H9 (cell line): Measurements from ENCODE around the gene ZNF724. TPM values are rescaled to one million over a fixed set of nuclear protein-coding genes. Genes with fewer than 3 reads are reported as not detected.
"Not testable (repeated sequence)": the region's sequence is repeated elsewhere in the genome, so short reads cannot be mapped to it uniquely, and the experiment has no call there.

Experiments used
- DNase-seq: peaks from one replicate; pipeline ENCODE4 v3.0.0-alpha.2; 2017
- H2AFZ ChIP-seq: one replicate; pipeline ENCODE4 v1.6.1; 2013; ENCODE audit warnings: mild to moderate bottlenecking, low read length, control low read depth, moderate library complexity
- H2AK5ac ChIP-seq: 2 replicates; pipeline ENCODE4 v1.6.1; 2013; ENCODE audit warnings: low read length, control low read depth, mixed read lengths; ENCODE audit not compliant: insufficient read length
- H2BK120ac ChIP-seq: one replicate; pipeline ENCODE4 v1.6.1; 2013; ENCODE audit warnings: low read depth, mild to moderate bottlenecking, low read length, control low read depth, inconsistent platforms; ENCODE audit not compliant: poor library complexity, severe bottlenecking
- H2BK12ac ChIP-seq: 2 replicates; pipeline ENCODE4 v1.6.1; 2013; ENCODE audit warnings: low read length, control low read depth, mixed read lengths, low read depth; ENCODE audit not compliant: insufficient read length
- H2BK15ac ChIP-seq: 2 replicates; pipeline ENCODE4 v1.6.1; 2013; ENCODE audit warnings: low read depth, low read length, control low read depth
- H2BK20ac ChIP-seq: one replicate; pipeline ENCODE4 v1.6.1; 2013; ENCODE audit warnings: low read depth, mild to moderate bottlenecking, low read length, control low read depth, inconsistent platforms; ENCODE audit not compliant: poor library complexity, severe bottlenecking
- H2BK5ac ChIP-seq: 2 replicates; pipeline ENCODE4 v1.6.1; 2013; ENCODE audit warnings: low read length, control low read depth, mixed read lengths; ENCODE audit not compliant: insufficient read length
- H3K14ac ChIP-seq: 2 replicates; pipeline ENCODE4 v1.6.1; 2013; ENCODE audit warnings: low read length, control low read depth; ENCODE audit not compliant: insufficient read depth
- H3K18ac ChIP-seq: 2 replicates; pipeline ENCODE4 v1.6.1; 2013; ENCODE audit warnings: low read depth, mild to moderate bottlenecking, mixed read lengths, low read length, control low read depth; ENCODE audit not compliant: insufficient read length
- H3K23ac ChIP-seq: 2 replicates; pipeline ENCODE4 v1.6.1; 2013; ENCODE audit warnings: low read length, control low read depth, mixed read lengths, low read depth; ENCODE audit not compliant: insufficient read length
- H3K23me2 ChIP-seq: 2 replicates; pipeline ENCODE4 v1.6.1; 2013; ENCODE audit warnings: low read depth, mild to moderate bottlenecking, mixed read lengths, low read length, control low read depth; ENCODE audit not compliant: insufficient read length, poor library complexity, severe bottlenecking
- H3K27ac ChIP-seq: 2 replicates; pipeline ENCODE4 v1.5.1; 2013; ENCODE audit warnings: low read length, control low read depth, mixed read lengths, low read depth; ENCODE audit not compliant: insufficient read length
- H3K27me3 ChIP-seq: 2 replicates; pipeline ENCODE4 v1.6.1; 2013; ENCODE audit warnings: low read length, control low read depth, inconsistent platforms; ENCODE audit not compliant: insufficient read depth
- H3K4ac ChIP-seq: 2 replicates; pipeline ENCODE4 v1.6.1; 2013; ENCODE audit warnings: low read depth, mild to moderate bottlenecking, control low read depth, inconsistent platforms, low read length, moderate library complexity
- H3K4me1 ChIP-seq: 2 replicates; pipeline ENCODE4 v1.6.1; 2013; ENCODE audit warnings: low read length, control low read depth, inconsistent platforms; ENCODE audit not compliant: insufficient read depth
- H3K4me2 ChIP-seq: 2 replicates; pipeline ENCODE4 v1.6.1; 2013; ENCODE audit warnings: low read length, control low read depth, mixed read lengths; ENCODE audit not compliant: insufficient read length, insufficient read depth
- H3K56ac ChIP-seq: 2 replicates; pipeline ENCODE4 v1.6.1; 2013; ENCODE audit warnings: low read depth, mild to moderate bottlenecking, mixed read lengths, low read length, control low read depth; ENCODE audit not compliant: insufficient read length
- H3K79me1 ChIP-seq: 2 replicates; pipeline ENCODE4 v1.6.1; 2013; ENCODE audit warnings: low read depth, mild to moderate bottlenecking, moderate library complexity, low read length, control low read depth, inconsistent platforms; ENCODE audit not compliant: insufficient read depth, poor library complexity, severe bottlenecking
- H3K79me2 ChIP-seq: 2 replicates; pipeline ENCODE4 v1.6.1; 2013; ENCODE audit warnings: low read length, control low read depth, inconsistent platforms; ENCODE audit not compliant: insufficient read depth
- H3K9ac ChIP-seq: 2 replicates; pipeline ENCODE4 v1.6.1; 2013; ENCODE audit warnings: low read length, control low read depth, mixed read lengths; ENCODE audit not compliant: insufficient read length; ENCODE audit errors: extremely low read depth
- H3K9me3 ChIP-seq: one replicate; pipeline ENCODE4 v1.6.1; 2013; ENCODE audit warnings: low read depth, low read length, inconsistent platforms; ENCODE audit not compliant: control insufficient read depth
- H3T11ph ChIP-seq: one replicate; pipeline ENCODE4 v1.6.1; 2013; ENCODE audit warnings: mild to moderate bottlenecking, low read length, control low read depth, inconsistent platforms
- H4K20me1 ChIP-seq: one replicate; pipeline ENCODE4 v1.6.1; 2013; ENCODE audit not compliant: control insufficient read depth, insufficient read length, insufficient read depth
- H4K5ac ChIP-seq: 2 replicates; pipeline ENCODE4 v1.6.1; 2013; ENCODE audit warnings: low read depth, mild to moderate bottlenecking, mixed read lengths, low read length, control low read depth; ENCODE audit not compliant: insufficient read length
- H4K8ac ChIP-seq: replicated peaks from 2 replicates; pipeline ENCODE4 v1.6.1; 2013; ENCODE audit warnings: low read length, control low read depth, mixed read lengths, low read depth; ENCODE audit not compliant: insufficient read length
- H4K91ac ChIP-seq: 2 replicates; pipeline ENCODE4 v1.6.1; 2013; ENCODE audit warnings: low read depth, mild to moderate bottlenecking, moderate library complexity, mixed read lengths, low read length, control low read depth; ENCODE audit not compliant: insufficient read length
- H3K27ac Mint-ChIP-seq, 3 experiments: 2 replicates in 2 of 3; 3 replicates in 1 of 3; pipeline ENCODE4 v1.8.0; 2020 to 2021; ENCODE audit warnings: mixed read lengths in 3 of 3, mild to moderate bottlenecking in 1 of 3, moderate library complexity in 1 of 3
- H3K27me3 Mint-ChIP-seq: 2 replicates; pipeline ENCODE4 v1.8.0; 2021; ENCODE audit warnings: low read depth, mild to moderate bottlenecking, moderate library complexity, mixed read lengths
- H3K36me3 Mint-ChIP-seq, 3 experiments: 2 replicates in 2 of 3; 3 replicates in 1 of 3; pipeline ENCODE4 v1.8.0; 2020 to 2021; ENCODE audit warnings: low read depth in 3 of 3, mixed read lengths in 3 of 3; ENCODE audit not compliant: insufficient read depth in 1 of 3
- H3K4me1 Mint-ChIP-seq, 2 experiments: 2 replicates each; pipeline ENCODE4 v1.8.0; 2020; ENCODE audit warnings: mixed read lengths in 2 of 2
- H3K4me3 Mint-ChIP-seq, 2 experiments: 2 replicates in 1 of 2; 3 replicates in 1 of 2; pipeline ENCODE4 v1.8.0; 2020 to 2021; ENCODE audit warnings: mild to moderate bottlenecking in 2 of 2, mixed read lengths in 2 of 2, moderate library complexity in 1 of 2
- H3K9me3 Mint-ChIP-seq, 2 experiments: 2 replicates in 1 of 2; 3 replicates in 1 of 2; pipeline ENCODE4 v1.8.0; 2020; ENCODE audit warnings: mild to moderate bottlenecking in 2 of 2, mixed read lengths in 2 of 2, moderate library complexity in 1 of 2
- WGBS: extraction: QIAGEN DNeasy Blood & Tissue Kit; methylation state at CpG from one replicate; pipeline ENCODE4 v1.1.7; 2013; ENCODE audit warnings: missing lambda C conversion rate, low lambda C conversion rate, mixed read lengths; ENCODE audit not compliant: insufficient read length; ENCODE audit errors: extremely low coverage; 5-methylcytosine and 5-hydroxymethylcytosine counted together
- total RNA-seq: library from RNA; stranded (reverse); gene quantifications from 2 replicates; pipeline ENCODE4 v1.2.1, GENCODE V29; 2021
- TF ChIP-seq, protein P1 (sequence below): fragments of 200-600 bp; sonication (generic); conservative IDR thresholded peaks from 3 replicates; pipeline ENCODE4 v1.8.0; 2021; ENCODE audit warnings: antibody characterized with exemption, mild to moderate bottlenecking

Gene ZNF724
- total RNA-seq, 1 experiment from 2014 or later, result 56.7 TPM

DNA sequence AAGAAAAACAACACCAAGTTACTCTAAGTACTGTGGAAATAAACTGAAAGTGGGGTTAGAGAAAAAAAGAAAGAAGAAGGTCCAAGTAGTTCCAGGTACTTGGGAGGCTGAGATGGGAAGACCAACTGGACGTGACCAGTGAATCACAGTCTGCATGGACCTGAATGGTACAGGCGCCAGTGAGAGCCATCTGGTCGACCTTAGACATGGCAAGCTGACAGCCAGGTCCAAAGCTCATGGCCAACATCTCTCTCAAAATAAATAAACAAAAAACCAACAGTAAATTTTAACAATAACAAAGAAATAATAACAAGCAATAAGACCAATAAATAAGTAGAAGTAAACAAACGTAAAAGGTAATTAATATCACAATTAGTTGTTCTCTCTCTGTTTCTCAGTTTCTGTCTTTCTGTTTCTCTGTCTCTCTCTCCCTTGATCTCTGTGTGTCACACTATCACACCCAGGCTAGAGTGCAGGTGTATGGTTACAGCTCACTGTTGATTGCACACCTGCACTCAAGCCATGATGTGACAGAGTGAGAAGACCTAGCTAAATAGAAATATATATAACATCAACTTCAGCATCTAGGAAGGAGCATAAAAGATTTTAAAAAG is 31.6 kb upstream of the ZNF724 start:
- H3K9me3 ChIP-seq, result no peaks in the 10 kb centered on the region

DNA sequence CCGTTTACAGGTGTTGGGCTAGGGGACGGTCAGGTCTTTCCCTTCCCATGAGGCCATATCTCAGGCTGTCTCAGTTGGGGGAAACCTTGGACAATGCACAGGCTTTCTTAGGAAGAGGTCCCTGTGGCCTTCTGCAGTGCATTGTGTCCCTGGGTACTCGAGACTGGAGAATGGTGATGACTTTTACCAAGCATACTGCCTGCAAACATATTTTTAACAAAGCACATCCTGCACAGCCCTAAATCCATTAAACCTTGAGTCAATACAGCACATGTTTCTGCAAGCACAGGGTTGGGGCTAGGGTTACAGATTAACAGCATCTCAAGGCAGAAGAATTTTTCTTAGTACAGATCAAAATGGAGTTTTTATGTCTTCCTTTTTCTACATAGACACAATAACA is 27.9 kb upstream of the ZNF724 start:
- not testable (repeated sequence) for H3K23me2 ChIP-seq, H3K4me1 ChIP-seq, H3K36me3 Mint-ChIP-seq, H2AK5ac ChIP-seq, H2BK15ac ChIP-seq, H2BK20ac ChIP-seq, H3K27me3 Mint-ChIP-seq, H2BK120ac ChIP-seq, H3K4me1 Mint-ChIP-seq, H3K9me3 ChIP-seq, H2BK12ac ChIP-seq, H3K27ac Mint-ChIP-seq, H3K23ac ChIP-seq, H3K79me1 ChIP-seq, H3K56ac ChIP-seq, H3T11ph ChIP-seq, H3K4me3 Mint-ChIP-seq, H3K79me2 ChIP-seq, H3K4ac ChIP-seq, H3K18ac ChIP-seq, H3K4me2 ChIP-seq, H4K8ac ChIP-seq, H3K14ac ChIP-seq, H3K27ac ChIP-seq, H4K91ac ChIP-seq, H2AFZ ChIP-seq, H3K9ac ChIP-seq, H2BK5ac ChIP-seq, H4K20me1 ChIP-seq, H4K5ac ChIP-seq, DNase-seq, H3K27me3 ChIP-seq
- peaks cover 0 to 20% of the 10 kb centered on the region in 2 experiments; a peak in 4 of 5 replicates for H3K9me3 Mint-ChIP-seq
- no CpG with 5 or more reads among the region's 3 CpGs for WGBS

More for the DNA sequence above, 31.6 kb upstream of the ZNF724 start:
- no peaks in the 10 kb centered on the region for H3K79me2 ChIP-seq
- H2BK120ac ChIP-seq, result no peak overlapping the region
- H2BK5ac ChIP-seq, result no peak overlapping the region
- Mint-ChIP-seq H3K9me3 (peaks cover 20 to 48% of the 10 kb centered on the region in 2 experiments), H3K27ac (no peak overlapping the region), H3K4me1 (no peaks in the 10 kb centered on the region), H3K27me3 (peaks cover 2% of the 10 kb centered on the region; the same call in 1 of the 2 replicates), H3K36me3 (peaks cover 8 to 19% (median 9%) of the 10 kb centered on the region in 3 experiments), H3K4me3 (no peak overlapping the region)
- no peak overlapping the region for H3T11ph ChIP-seq
- no peak overlapping the region for H3K14ac ChIP-seq
- H2AK5ac ChIP-seq, result no peak overlapping the region
- H2BK15ac ChIP-seq, result no peak overlapping the region
- no peak overlapping the region for H3K23ac ChIP-seq
- H4K5ac ChIP-seq, result no peak overlapping the region
- H3K23me2 ChIP-seq, result no peaks in the 10 kb centered on the region
- no peak overlapping the region for H3K4ac ChIP-seq
- H3K4me1 ChIP-seq, result no peaks in the 10 kb centered on the region
- no peak overlapping the region for H4K8ac ChIP-seq
- no peak overlapping the region for H3K9ac ChIP-seq
- no CpG with 5 or more reads among the region's 4 CpGs for WGBS
- H2AFZ ChIP-seq, result no peak overlapping the region
- TF ChIP-seq, protein P1, sequence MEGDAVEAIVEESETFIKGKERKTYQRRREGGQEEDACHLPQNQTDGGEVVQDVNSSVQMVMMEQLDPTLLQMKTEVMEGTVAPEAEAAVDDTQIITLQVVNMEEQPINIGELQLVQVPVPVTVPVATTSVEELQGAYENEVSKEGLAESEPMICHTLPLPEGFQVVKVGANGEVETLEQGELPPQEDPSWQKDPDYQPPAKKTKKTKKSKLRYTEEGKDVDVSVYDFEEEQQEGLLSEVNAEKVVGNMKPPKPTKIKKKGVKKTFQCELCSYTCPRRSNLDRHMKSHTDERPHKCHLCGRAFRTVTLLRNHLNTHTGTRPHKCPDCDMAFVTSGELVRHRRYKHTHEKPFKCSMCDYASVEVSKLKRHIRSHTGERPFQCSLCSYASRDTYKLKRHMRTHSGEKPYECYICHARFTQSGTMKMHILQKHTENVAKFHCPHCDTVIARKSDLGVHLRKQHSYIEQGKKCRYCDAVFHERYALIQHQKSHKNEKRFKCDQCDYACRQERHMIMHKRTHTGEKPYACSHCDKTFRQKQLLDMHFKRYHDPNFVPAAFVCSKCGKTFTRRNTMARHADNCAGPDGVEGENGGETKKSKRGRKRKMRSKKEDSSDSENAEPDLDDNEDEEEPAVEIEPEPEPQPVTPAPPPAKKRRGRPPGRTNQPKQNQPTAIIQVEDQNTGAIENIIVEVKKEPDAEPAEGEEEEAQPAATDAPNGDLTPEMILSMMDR, result no peak
- no peaks in the 10 kb centered on the region for H3K27me3 ChIP-seq
- H3K56ac ChIP-seq, result no peak overlapping the region
- no peak overlapping the region for H2BK12ac ChIP-seq
- H2BK20ac ChIP-seq, result no peak overlapping the region
- no peak overlapping the region for H3K27ac ChIP-seq
- H3K79me1 ChIP-seq, result no peaks in the 10 kb centered on the region
- no peak overlapping the region for H3K18ac ChIP-seq
- no peak overlapping the region for H3K4me2 ChIP-seq
- no peaks in the 10 kb centered on the region for H4K20me1 ChIP-seq
- no peak for DNase-seq
- H4K91ac ChIP-seq, result no peak overlapping the region
